SU-DHL-6 (cell line): Measurements from ENCODE around the gene UBAC2.
A peak's percentile ranks its signal among the peaks of the same experiment; 100 is the strongest.
"Not testable (repeated sequence)": the region's sequence is repeated elsewhere in the genome, so short reads cannot be mapped to it uniquely, and the experiment has no call there.

ENCODE experiments used
- H2AFZ ChIP-seq: fragments of 200-600 bp; sonication (generic); 2 replicates; pipeline ENCODE4 v1.6.1; 2014; ENCODE audit warnings: low read depth, mild to moderate bottlenecking, moderate library complexity, mixed read lengths, antibody characterized with exemption, low read length; ENCODE audit not compliant: severe bottlenecking
- H3F3A ChIP-seq: fragments of 200-600 bp; shearing (Covaris generic); 2 replicates; pipeline ENCODE4 v1.6.0; 2016; ENCODE audit warnings: antibody characterized with exemption, mild to moderate bottlenecking; ENCODE audit not compliant: insufficient read depth
- H3K27ac ChIP-seq: fragments of 200-600 bp; sonication (generic); 2 replicates; pipeline ENCODE4 v1.5.1; 2016; ENCODE audit warnings: low read depth, mild to moderate bottlenecking, low read length, moderate library complexity, mixed read lengths
- H3K27me3 ChIP-seq: fragments of 200-600 bp; sonication (generic), shearing (Covaris generic); 2 replicates; pipeline ENCODE4 v1.6.0; 2014; ENCODE audit warnings: mild to moderate bottlenecking, low read length
- H3K36me3 ChIP-seq: fragments of 200-600 bp; sonication (generic); 2 replicates; pipeline ENCODE4 v1.6.1; 2014; ENCODE audit warnings: mild to moderate bottlenecking, low read length, mixed read lengths
- H3K4me2 ChIP-seq: fragments of 300-600, 200-600 bp; shearing (Covaris generic), sonication (generic); 2 replicates; pipeline ENCODE4 v1.6.0; 2014; ENCODE audit warnings: low read length, low read depth, mild to moderate bottlenecking; ENCODE audit not compliant: poor library complexity, severe bottlenecking
- H3K4me3 ChIP-seq: fragments of 200-600 bp; sonication (generic); 2 replicates; pipeline ENCODE4 v1.5.1; 2014; ENCODE audit warnings: antibody characterized with exemption, low read length, mild to moderate bottlenecking, mixed read lengths; ENCODE audit not compliant: insufficient read depth, poor library complexity, severe bottlenecking
- H3K79me2 ChIP-seq: fragments of 200-600 bp; sonication (generic); 2 replicates; pipeline ENCODE4 v1.6.1; 2014; ENCODE audit warnings: mild to moderate bottlenecking, low read length, moderate library complexity; ENCODE audit not compliant: insufficient read depth
- H3K9ac ChIP-seq: fragments of 200-600 bp; sonication (generic); 2 replicates; pipeline ENCODE4 v1.7.0; 2014; ENCODE audit warnings: mild to moderate bottlenecking, low read length
- H3K9me2 ChIP-seq: fragments of 200-600 bp; sonication (generic); replicated peaks from 2 replicates; pipeline ENCODE4 v1.6.1; 2014; ENCODE audit warnings: low read length; ENCODE audit not compliant: insufficient read depth
- H3K9me3 ChIP-seq: fragments of 200-600 bp; sonication (generic); 2 replicates; pipeline ENCODE4 v1.6.1; 2014; ENCODE audit warnings: low read length, mixed read lengths; ENCODE audit not compliant: insufficient read depth
- H4K20me1 ChIP-seq: fragments of 200-600 bp; sonication (generic); 2 replicates; pipeline ENCODE4 v1.6.1; 2014; ENCODE audit warnings: low read depth, mild to moderate bottlenecking, antibody characterized with exemption, low read length, moderate library complexity, mixed read lengths
- CTCF ChIP-seq: fragments of 200-600 bp; sonication (generic); IDR thresholded peaks from one replicate; pipeline ENCODE4 v1.5.1; 2017; ENCODE audit warnings: antibody characterized with exemption, mild to moderate bottlenecking, low read length, moderate library complexity; ENCODE audit not compliant: insufficient read depth, poor library complexity, severe bottlenecking
- EZH2phosphoT487 ChIP-seq: fragments of 200-600 bp; sonication (generic), shearing (Covaris generic); conservative IDR thresholded peaks from 2 replicates; pipeline ENCODE4 v1.6.1; 2018; ENCODE audit warnings: mild to moderate bottlenecking, antibody characterized with exemption, low read length, moderate library complexity, mixed read lengths

The UBAC2 gene

GRCh38 chr13:99227909-99228688 lies 27.4 kb downstream of the UBAC2 start:
- H3F3A ChIP-seq, result peaks cover 10% of the 10 kb centered on the region
- TF ChIP-seq CTCF, result no peak
- no peak for TF ChIP-seq EZH2phosphoT487

GRCh38 chr13:99228737-99229691 lies 28.4 kb downstream of the UBAC2 start:
- Histone ChIP-seq H3K4me3 (peak overlapping the region; percentile 31), H3K36me3 (no peaks in the 10 kb centered on the region), H4K20me1 (peaks cover 10% of the 10 kb centered on the region), H3F3A (peaks cover 10% of the 10 kb centered on the region), H3K79me2 (peaks cover 68% of the 10 kb centered on the region), H3K27me3 (no peaks in the 10 kb centered on the region), H3K27ac (peak overlapping the region; percentile 89), H3K9me2 (no peaks in the 10 kb centered on the region), H3K9ac (peak overlapping the region; percentile 51), H3K4me2 (peak overlapping the region; percentile 69), H3K9me3 (no peaks in the 10 kb centered on the region), H2AFZ (no peak overlapping the region)
- TF ChIP-seq EZH2phosphoT487, result no peak
- no peak for TF ChIP-seq CTCF

More at GRCh38 chr13:99227909-99228688, 27.4 kb downstream of the UBAC2 start:
- peak overlapping the region; percentile 22; the same call in 1 of the 2 replicates for H3K9ac ChIP-seq
- H3K9me3 ChIP-seq, result no peaks in the 10 kb centered on the region
- H3K36me3 ChIP-seq, result peaks cover 2% of the 10 kb centered on the region; the same call in 1 of the 2 replicates
- no peak overlapping the region for H2AFZ ChIP-seq
- H3K27ac ChIP-seq, result peak overlapping the region; percentile 89
- peaks cover 10% of the 10 kb centered on the region for H4K20me1 ChIP-seq
- peak overlapping the region; percentile 25 for H3K4me3 ChIP-seq
- H3K9me2 ChIP-seq, result no peaks in the 10 kb centered on the region
- peak overlapping the region; percentile 69 for H3K4me2 ChIP-seq
- peaks cover 77% of the 10 kb centered on the region for H3K79me2 ChIP-seq
- no peaks in the 10 kb centered on the region for H3K27me3 ChIP-seq

- peaks cover 10% of the 10 kb centered on the region; the same call in 1 of the 2 replicates for H3F3A ChIP-seq
- H3K27me3 ChIP-seq, H2AFZ ChIP-seq, H3K4me3 ChIP-seq, H3K9me3 ChIP-seq, H3K36me3 ChIP-seq, H4K20me1 ChIP-seq, H3K9me2 ChIP-seq, H3K9ac ChIP-seq: not testable (repeated sequence)
- peaks cover 65% of the 10 kb centered on the region for H3K79me2 ChIP-seq
- peak overlapping the region; percentile 89 for H3K27ac ChIP-seq
- peak overlapping the region; percentile 69 for H3K4me2 ChIP-seq
Observed at GRCh38 chr13:99230588-99230987, 29.9 kb downstream of the UBAC2 start.
